Ovary (tissue), 9 donors: Measurements from ENCODE around the gene IGF2BP3. TPM values are rescaled to one million over a fixed set of nuclear protein-coding genes. Genes with fewer than 3 reads are reported as not detected.

ENCODE experiments used
- DNase-seq, 5 donors: peaks; one replicate each; pipeline ENCODE4 v3.0.0-alpha.2; 2019 to 2020
- H3K27ac ChIP-seq, 2 donors: fragments of 200-600 bp; one replicate each; pipeline versions ENCODE4 v1.5.1 to v1.8.0; 2019 to 2022
- H3K27me3 ChIP-seq: fragments of 200-600 bp; one replicate; pipeline ENCODE4 v1.8.0; 2022
- H3K36me3 ChIP-seq: fragments of 200-600 bp; sonication (generic); one replicate; pipeline ENCODE4 v1.5.1; 2019
- H3K4me1 ChIP-seq: one replicate; pipeline ENCODE4 v1.8.1; 2013; ENCODE audit warnings: mild to moderate bottlenecking, moderate library complexity; ENCODE audit not compliant: insufficient read depth
- H3K4me3 ChIP-seq: fragments of 200-600 bp; sonication (generic); one replicate; pipeline ENCODE4 v1.5.1; 2017
- H3K9me3 ChIP-seq, 2 donors: fragments of 200-600 bp in 1 of 2; sonication (generic) in 1 of 2; one replicate each; pipeline versions ENCODE4 v1.5.1 to v1.8.1; 2013 to 2019; ENCODE audit warnings: mild to moderate bottlenecking in 1 of 2, moderate library complexity in 1 of 2
- CTCF ChIP-seq, 3 donors: fragments of 450-650 bp in 2 of 3; fragments of 200-600 bp in 1 of 3; IDR thresholded peaks; one replicate each; pipeline versions ENCODE4 v1.5.1 to v1.8.0; 2016 to 2022; ENCODE audit warnings: antibody characterized with exemption in 3 of 3, mild to moderate bottlenecking in 1 of 3
- EP300 ChIP-seq: sonication (generic); formaldehyde crosslinking; IDR thresholded peaks from one replicate; pipeline ENCODE4 v1.6.1; 2017; ENCODE audit warnings: antibody characterized with exemption
- POLR2A ChIP-seq: fragments of 450-650 bp; IDR thresholded peaks from one replicate; pipeline ENCODE4 v1.6.1; 2017; ENCODE audit warnings: antibody characterized with exemption, mild to moderate bottlenecking, moderate library complexity
- WGBS, 3 donors: extraction: QIAGEN DNeasy Blood & Tissue Kit in 1 of 3; methylation state at CpG; one replicate each; pipeline versions ENCODE4 v1.1.5 to v1.1.7; 2013 to 2017; 5-methylcytosine and 5-hydroxymethylcytosine counted together
- intact Hi-C, 4 donors: fragments of 100-400 bp; cut with DNase I; formaldehyde crosslinking; loops; one replicate each; pipeline versions ENCODE4 v1.11.0 to v1.15.1; 2022 to 2023
- polyA plus RNA-seq, 2 donors: library from polyadenylated mRNA; stranded (reverse); fragments of 200-250 nt in 1 of 2; fragments of 350-450 nt in 1 of 2; fragmentation: Illumina TruSeq in 1 of 2; extraction: RNeasy Lipid Tissue Mini Kit (QIAGEN cat#74804) in 1 of 2; gene quantifications; one replicate each; pipeline ENCODE4 v1.2.3, GENCODE V29; 2013 to 2014
- total RNA-seq, 7 donors: library from RNA; depleted of rRNA in 2 of 7; stranded (reverse); fragments of >200 nt in 2 of 7; fragmentation: NEBNext Ultra II Directional in 3 of 7; extraction: Animal tissue kit (Norgen Biotek cat#: 25700) in 3 of 7; gene quantifications; one replicate each; pipeline versions ENCODE4 v1.1.0 to v1.2.4, GENCODE V29; 2016 to 2023
- donor health status: DM: no; HTN: no; CAD: no; lungs with moderate emphysema.
- donor health status: DM: no; HTN: no; CAD: no.
- donor health status: Bipolar disorder and iron deficiency.
- donor health status: DM: yes; HTN: yes; CAD: no.
- donor health status: DM: no; HTN: no; CAD: no.
- donor health status: DM: yes; HTN: yes; CAD: no.

IGF2BP3 gene
- total and polyA plus RNA-seq, 9 donors, result 0.20 to 1.3 (median 0.40) TPM; not detected in 2

- Histone ChIP-seq H3K27ac (no peak overlapping the region), H3K4me1 (no peaks in the 10 kb centered on the region), H3K27me3 (no peaks in the 10 kb centered on the region), H3K9me3 (no peaks in the 10 kb centered on the region), H3K36me3 (no peaks in the 10 kb centered on the region), H3K4me3 (no peak overlapping the region)
- no peak for TF ChIP-seq POLR2A
- no peak for TF ChIP-seq CTCF (IDR thresholded peaks at IDR 0.05)
- TF ChIP-seq EP300, result no peak
- 81 to 94% (median 89%) methylated on average over 2 of the region's 2 CpGs for WGBS, 3 donors
- intact Hi-C loops, result no loop called here
- no peak for DNase-seq
These were observed 112.1 kb downstream of the IGF2BP3 start for GRCh38 chr7:23358152-23358674.

GRCh38 chr7:23357190-23358093, 112.8 kb downstream of the IGF2BP3 start:
- 27 to 28% (median 28%) methylated on average over 6 of the region's 6 CpGs for WGBS, 3 donors
- no peak for TF ChIP-seq POLR2A
- TF ChIP-seq EP300, result no peak
- no peak for TF ChIP-seq CTCF (IDR thresholded peaks at IDR 0.05)
- DNase-seq, result no peak

GRCh38 chr7:23356726-23357125, 113.6 kb downstream of the IGF2BP3 start:
- 64 to 69% (median 66%) methylated on average over 3 of the region's 3 CpGs for WGBS, 3 donors
- Histone ChIP-seq H3K27ac (no peak overlapping the region), H3K9me3 (no peaks in the 10 kb centered on the region), H3K27me3 (no peaks in the 10 kb centered on the region), H3K4me1 (no peaks in the 10 kb centered on the region), H3K4me3 (no peak overlapping the region), H3K36me3 (no peaks in the 10 kb centered on the region)
- intact Hi-C loops, result no loop called here
- no peak for DNase-seq
- no peak for TF ChIP-seq EP300
- TF ChIP-seq CTCF (IDR thresholded peaks at IDR 0.05), result no peak
- TF ChIP-seq POLR2A, result no peak

More at GRCh38 chr7:23357190-23358093, 112.8 kb downstream of the IGF2BP3 start:
- intact Hi-C loops, result no loop called here
- Histone ChIP-seq H3K36me3 (no peaks in the 10 kb centered on the region), H3K27me3 (no peaks in the 10 kb centered on the region), H3K4me1 (no peaks in the 10 kb centered on the region), H3K9me3 (no peaks in the 10 kb centered on the region), H3K27ac (no peak overlapping the region), H3K4me3 (no peak overlapping the region)

GRCh38 chr7:23356168-23356567, 114.1 kb downstream of the IGF2BP3 start:
- DNase-seq, result no peak
- intact Hi-C loops, result no loop called here
- Histone ChIP-seq H3K9me3 (no peaks in the 10 kb centered on the region), H3K4me3 (no peak overlapping the region), H3K27me3 (no peaks in the 10 kb centered on the region), H3K36me3 (no peaks in the 10 kb centered on the region), H3K4me1 (no peaks in the 10 kb centered on the region), H3K27ac (no peak overlapping the region)
- WGBS, 3 donors, result 62 to 85% (median 76%) methylated on average over 3 of the region's 3 CpGs
- TF ChIP-seq CTCF (IDR thresholded peaks at IDR 0.05), result no peak
- TF ChIP-seq EP300, result no peak
- no peak for TF ChIP-seq POLR2A
